GM21360 (cell line): ENCODE measurements around the gene PROCR.
"Not testable (repeated sequence)": the region's sequence is repeated elsewhere in the genome, so short reads cannot be mapped to it uniquely, and the experiment has no call there.

Experiments used
- ATAC-seq: cut with Tn5 transposase; IDR thresholded peaks from one replicate; pipeline ENCODE4 v1.9.1; 2021; ENCODE audit warnings: mild to moderate bottlenecking, moderate library complexity; ENCODE audit not compliant: unreplicated experiment

PROCR gene

DNA sequence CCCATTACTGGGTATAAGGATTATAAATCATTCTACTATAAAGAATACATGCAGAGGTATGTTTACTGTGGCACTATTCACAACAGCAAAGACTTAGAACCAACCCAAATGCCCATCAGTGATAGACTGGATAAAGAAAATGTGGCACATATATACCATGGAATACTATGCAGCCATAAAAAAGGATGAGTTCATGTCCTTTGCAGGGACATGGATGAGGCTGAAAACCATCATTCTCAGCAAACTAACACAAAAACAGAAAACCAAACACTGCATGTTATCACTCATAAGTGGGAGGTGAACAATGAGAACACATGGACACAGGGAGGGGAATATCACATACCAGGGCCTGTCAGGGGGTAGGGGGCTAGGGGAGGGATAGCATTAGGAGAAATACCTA is 7.3 kb upstream of the PROCR start:
- ATAC-seq, result not testable (repeated sequence)

DNA sequence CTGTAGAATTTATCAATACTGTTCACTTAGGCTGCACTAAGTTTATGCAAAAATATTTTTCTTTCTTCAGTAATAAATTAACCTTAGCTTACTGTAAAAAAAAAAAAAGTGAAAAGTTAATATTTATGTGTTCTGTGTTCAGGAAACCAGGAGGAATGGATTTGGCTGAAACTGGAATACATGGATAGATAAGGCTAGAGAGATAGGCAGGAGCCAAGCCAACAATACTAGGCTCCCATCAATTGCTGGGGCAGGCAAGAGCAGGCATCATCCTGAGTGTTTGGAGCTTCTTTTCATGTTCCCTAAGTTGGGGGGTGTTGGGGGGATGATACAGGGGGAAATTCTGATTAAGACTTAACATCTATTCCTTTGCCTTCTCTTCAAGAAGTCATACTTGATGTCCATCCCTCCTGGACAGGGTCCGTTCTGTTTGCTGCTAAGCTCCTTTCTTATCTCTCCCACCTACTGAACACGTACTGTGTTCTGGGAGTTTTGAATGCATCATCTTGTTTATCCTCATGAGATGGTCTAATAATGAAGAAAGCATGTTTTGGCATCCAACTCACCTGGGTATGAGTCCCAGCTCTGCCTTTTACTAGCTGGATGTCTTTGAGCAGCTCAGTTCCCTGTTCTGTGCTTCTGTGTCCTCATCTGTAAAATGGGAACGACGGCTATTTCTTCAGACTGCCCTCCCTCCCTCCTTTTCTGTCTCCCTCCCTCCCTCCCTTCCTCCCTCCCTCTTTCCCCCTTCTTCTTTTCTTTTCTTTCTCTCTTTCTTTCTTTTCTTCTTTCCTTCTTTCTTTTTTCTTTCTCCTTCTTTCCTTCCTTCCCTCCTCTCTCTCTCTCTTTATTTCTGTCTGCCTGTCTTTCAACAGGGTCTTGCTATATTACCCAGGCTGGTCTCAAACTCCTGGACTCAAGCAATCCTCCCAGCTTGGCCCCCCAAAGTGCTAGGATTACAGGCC is 6.4 kb upstream of the PROCR start:
- ATAC-seq, result no peak

DNA sequence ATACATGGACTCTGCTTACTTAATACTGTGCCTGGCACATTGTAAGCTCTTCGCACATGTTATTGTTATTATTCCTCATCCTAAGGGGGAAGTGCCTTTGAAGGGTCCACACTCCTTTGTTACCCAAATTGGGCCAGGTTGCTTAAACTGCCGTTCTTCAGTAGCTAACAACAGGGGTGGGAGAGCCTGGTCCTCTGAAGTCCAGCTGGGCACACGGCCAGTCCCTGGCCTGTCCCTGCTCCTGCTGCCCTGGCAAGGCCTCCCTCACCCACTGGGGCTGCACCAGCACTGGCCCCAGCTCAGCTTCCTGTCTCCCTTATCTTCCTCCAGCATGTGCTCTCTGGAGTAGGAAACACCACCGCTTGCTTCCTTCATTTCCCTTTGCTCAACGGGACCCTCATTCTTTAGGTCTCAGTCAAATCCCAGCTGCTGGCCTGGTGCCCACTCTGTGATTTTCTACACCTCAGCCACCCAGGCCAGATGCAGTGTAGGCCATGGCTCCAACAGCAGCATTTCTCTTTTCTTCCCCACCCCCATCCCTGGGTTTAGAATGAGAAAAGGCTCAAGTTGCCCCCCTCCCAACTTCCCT is 5.5 kb upstream of the PROCR start:
- no peak for ATAC-seq

DNA sequence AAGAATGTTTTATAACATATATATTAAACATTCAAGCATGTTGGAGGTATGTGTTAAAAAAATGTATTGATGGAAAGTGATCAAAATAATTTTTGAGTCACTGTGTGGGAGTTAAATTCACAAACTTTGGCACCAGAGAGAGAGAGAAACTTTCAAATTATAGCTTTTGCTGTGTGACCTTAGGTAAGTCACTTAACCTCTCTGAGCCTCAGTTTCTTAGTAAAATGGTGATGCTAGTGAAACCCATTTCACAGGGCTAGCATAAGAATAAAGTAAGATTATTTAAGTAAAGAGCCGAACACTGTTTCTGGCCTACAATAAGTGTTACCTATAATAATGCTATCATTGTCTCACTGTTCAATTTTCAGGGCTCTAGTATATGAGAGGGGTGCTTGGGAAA is 4.1 kb upstream of the PROCR start:
- ATAC-seq, result no peak

DNA sequence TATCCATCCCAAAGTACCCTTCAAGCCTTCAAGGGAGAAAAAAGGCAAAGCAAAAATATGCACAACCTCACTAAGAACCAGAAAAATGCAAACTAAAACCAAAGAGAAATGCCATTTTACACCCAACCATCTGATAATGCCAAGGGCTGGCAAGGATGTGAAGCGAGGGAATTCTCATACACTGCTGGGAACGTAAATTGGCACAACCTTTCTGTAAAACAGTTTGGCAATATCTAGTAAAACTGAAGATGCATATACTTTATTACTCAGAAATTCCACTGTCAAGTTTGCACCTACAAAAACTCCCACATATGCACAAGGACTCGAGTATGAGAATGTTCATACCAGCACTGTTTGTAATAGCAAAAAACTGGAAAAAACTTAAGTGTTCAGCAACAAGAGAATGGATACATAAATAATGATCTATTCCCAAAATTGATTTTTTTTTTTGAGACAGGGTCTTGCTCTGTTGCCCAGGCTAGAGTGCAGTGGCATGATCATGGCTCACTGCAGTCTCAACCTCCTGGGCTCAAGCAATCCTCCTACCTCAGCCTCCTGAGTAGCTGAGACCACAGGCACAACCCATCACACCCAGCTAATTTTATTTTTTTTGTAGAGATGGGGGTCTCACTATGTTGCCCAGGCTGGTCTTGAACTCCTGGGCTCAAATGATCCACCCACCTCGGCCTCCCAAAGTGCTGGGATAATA is 3.0 kb upstream of the PROCR start:
- not testable (repeated sequence) for ATAC-seq

DNA sequence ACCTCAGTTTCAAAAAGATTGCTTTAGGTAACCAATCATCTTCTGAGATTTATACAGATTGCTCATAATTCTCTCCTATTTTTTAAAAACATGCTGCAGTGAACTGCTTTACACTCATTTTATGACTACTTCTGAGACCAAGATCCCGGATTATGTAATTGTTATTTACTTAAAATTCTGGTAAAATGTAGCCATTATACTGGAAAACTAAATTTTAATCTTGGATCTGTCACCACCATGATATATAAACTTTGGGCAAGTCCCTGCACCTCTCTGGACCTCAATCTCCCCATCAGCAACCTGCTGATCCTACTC is 477 bp upstream of the PROCR start:
- no peak for ATAC-seq

DNA sequence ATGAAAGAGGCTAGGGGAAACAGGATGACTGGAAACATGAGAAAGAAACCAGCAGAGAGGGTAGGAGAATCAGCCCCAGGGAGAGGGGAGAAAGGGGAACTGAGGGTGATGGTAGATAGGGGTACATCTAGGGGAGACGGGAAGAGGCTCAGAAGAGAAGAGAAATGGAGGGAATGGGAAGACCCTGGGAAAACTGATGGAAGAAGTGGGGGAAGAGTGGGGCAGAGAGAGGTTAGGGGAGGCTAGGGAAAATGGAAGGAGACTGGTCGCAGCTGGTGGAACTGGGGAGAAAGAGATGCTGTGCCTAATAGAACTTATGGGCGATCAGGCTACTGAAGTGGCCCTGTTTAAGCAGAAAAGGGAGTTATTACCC is 548 bp downstream of the PROCR start:
- no peak for ATAC-seq

DNA sequence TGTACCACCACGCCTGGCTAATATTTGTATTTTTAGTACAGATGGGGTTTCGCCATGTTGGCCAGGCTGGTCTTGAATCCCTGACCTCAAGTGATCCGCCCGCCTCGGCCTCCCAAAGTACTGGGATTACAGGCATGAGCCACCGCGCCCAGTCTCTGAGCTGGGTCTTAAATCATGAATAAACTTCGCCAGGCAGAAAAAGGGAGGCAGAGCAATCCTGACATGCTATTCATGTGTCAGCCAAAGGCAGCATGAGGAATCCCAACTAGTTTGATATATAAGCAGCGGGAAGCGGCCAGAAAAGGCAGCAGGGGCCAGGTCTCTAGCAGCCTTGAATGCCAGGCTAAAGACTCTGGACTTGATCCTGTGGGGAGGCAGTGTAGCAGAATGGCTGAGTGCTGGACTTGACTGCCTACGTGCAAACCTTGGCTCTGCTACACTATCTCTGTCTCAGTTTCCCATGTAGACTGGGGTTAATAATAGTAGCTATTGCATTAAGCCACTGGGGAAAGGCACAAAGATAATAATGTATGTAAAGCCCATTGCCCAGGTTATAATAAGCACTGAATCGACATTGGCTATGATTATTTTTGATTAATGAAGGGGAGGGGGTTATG is 1.8 kb downstream of the PROCR start:
- ATAC-seq, result no peak

DNA sequence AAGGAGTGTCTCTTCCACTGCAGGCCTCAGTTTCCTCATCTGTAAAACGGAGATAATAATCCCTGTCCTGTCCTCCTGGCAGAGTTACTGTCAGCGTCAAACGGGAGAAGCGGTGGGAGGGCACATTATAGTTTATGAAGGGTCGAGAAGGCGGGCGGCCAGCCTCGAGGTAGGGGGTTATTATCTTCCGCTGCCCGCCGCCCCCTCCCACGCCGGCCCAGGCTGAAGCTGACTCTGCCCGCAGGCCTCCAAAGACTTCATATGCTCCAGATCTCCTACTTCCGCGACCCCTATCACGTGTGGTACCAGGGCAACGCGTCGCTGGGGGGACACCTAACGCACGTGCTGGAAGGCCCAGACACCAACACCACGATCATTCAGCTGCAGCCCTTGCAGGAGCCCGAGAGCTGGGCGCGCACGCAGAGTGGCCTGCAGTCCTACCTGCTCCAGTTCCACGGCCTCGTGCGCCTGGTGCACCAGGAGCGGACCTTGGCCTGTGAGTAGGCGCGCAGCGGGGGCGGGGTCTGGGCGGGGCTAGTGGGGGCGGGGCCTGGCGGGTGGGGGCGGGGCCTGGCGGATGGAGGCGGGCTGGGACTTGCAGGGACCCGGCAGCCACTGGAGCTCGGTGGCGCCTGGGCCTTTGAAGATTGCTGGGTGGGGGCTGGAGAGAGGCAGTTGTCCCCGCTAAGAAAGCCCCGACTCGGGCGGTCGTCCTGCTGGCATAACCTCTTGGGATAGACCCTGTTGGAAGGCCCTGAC is 2.8 kb downstream of the PROCR start:
- ATAC-seq, result no peak

DNA sequence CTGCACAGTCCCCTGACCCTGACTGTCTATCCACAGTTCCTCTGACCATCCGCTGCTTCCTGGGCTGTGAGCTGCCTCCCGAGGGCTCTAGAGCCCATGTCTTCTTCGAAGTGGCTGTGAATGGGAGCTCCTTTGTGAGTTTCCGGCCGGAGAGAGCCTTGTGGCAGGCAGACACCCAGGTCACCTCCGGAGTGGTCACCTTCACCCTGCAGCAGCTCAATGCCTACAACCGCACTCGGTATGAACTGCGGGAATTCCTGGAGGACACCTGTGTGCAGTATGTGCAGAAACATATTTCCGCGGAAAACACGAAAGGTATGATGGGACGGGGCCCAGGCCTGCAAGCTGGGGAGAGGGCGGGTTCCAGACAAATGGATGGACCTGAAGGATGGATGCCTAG is 4.3 kb downstream of the PROCR start:
- ATAC-seq, result no peak

DNA sequence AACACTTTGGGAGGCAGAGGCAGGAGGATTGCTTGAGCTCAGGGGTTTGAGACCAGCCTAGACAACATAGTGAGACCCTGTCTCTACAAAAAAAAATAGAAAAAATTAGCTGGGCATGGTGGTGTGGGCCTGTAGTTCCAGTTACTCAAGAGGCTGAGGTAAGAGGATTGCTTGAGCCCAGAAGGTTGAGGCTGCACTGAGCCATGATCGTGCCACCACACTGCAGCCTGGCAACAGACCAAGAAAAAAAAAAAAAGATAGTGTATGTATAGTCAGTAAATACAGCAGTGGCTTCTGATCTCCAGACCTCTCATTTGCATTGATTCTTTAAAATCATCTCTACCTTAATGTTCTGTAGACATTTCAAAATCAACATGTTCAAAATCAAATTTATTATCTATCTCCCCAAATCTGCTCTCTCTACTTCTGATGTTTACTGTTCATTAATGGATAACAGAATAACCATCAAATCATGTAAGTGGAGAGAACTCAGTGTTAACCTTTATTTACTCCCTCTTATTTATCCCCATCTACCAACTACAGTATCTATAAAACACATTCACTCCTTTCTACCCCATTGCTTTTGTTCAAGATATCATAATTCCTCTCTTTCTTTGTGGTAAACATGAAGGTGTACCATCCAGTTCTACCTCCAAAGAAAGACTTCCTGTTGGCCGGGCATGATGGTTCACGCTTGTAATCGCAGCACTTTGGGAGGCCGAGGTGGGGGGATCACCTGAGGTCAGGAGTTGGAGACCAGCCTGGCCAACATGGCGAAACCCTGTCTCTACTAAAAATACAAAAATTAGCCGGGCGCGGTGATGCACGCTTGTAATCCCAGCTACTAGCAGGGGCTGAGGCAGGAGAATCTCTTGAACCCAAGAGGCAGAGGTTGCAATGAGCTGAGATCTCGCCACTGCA is 7.7 kb downstream of the PROCR start:
- ATAC-seq, result no peak

DNA sequence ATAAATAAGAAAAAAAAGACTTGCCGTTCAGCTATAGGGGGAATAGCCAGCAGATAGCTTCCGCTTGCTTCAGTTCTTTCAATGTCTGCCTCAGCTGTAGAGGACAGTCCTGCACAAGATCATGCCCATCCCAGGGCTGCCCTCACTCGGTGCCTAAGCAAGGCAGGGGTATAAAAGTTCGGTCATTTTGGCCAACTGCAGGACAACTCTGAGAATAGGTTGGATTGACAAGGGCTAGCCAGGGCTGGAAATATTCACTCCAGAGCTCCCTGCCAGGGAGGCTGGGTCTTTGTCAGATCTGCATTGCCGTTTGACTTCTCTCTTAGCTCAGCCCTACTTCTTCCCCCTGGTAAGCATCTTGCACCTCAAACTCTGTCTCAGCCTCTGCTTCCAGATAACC is 8.4 kb downstream of the PROCR start:
- ATAC-seq, result no peak

DNA sequence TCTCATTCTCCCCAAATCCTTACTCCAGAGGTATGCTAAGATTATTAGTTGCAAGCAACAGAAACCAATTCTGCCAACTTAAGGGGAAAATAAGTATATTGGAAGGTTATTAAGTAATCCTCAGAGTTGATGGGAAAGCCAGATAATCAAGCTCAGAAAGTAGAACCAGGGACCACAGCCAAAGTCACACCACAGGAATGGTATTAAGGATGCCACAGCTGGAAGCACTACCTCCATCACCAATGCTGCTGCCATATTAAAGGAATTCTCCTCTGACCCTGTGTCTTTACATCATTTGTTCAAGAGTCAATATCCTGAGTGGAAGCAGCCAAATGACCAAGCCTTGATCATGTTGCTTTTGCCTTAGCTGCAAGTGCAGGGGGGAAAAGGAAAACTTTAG is 9.9 kb downstream of the PROCR start:
- no peak for ATAC-seq

DNA sequence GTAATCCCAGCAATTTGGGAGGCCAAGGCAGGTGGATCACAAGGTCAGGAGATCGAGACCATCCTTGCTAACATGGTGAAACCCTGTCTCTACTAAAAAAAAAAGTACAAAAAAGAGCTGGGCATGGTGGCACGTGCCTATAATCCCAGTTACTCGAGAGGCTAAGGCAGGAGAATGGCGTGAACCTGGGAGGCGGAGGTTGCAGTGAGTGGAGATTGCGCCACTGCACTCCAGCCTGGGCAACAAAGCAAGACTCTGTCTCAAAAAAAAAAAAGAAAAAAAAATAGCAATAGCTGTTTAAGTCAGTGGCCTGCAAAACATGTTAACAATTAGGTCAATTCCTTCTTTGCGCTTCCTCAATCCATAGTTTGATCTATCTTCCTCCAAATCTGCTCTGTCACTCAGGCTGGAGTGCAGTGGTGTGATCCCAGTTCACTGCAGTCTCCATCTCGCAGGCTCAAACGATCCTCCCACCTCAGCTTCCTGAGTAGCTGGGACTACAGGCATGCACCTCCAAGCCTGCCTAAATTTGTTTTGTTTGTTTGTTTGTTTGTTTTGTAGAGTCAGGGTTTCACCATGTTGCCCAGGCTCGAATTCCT is 14.9 kb downstream of the PROCR start:
- not testable (repeated sequence) for ATAC-seq

DNA sequence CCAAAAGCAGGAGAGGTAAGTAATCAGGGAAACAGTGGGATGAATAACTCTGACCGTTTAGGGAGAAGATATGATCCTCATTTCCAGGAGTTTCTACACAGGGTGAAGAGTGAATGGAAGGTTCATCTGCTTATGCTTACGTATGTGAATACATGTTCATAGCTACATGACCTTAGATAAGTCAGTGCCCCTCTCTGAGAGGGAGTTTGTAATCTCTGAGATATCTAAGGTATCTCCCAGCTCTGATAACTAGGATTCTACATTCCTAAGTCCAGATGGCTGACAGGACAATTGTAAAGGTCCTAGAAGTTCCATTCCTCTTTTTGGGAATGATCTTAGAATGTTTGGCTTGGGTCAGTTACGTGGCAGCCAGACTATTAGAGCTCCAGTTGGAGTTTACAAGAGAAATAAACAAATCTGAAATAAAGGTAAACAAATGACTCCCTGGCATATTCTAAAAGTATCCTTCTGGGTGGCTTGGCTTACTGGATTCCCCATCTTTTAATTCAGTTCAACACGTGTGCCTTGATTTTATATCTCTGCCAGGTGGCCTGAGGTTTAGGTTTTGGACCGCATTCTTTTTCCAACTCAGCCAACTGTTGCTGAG is 15.8 kb downstream of the PROCR start:
- no peak for ATAC-seq

DNA sequence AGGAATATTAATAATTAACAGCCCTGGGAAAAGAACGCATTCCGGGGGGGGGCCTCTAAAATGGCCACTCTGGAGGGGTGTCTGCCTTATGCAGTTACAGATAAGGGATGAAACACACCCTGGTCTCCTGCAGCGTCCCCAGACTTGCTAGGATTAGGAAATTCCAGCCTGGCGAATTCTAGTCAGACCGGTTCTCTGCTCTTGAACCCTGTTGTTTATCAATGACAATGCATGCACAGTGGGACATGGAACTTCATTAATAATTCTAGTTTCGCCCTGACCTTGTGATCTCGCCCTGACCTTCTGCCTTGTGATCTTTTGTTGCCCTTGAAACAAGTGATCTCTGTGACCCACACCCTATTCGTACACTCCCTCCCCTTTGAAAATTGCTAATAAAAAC is 17.4 kb downstream of the PROCR start:
- ATAC-seq, result not testable (repeated sequence)

DNA sequence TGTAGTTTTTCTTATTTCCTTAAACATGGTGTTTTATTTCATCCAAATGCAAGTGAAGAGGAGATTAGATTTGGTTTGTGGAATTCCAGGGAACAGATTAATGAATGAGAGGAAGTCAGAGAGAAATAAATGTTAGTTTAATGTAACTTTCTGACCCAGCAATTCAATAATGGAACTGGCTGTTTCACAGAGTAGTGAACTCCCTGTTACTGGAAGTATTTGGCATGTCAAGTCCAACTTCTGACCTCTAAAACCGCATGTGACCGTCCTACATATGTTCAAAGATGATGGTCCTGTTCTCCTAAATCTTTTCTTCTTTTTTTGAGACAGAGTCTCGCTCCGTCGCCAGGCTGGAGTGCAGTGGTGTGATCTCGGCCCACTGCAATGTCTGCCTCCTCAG is 18.7 kb downstream of the PROCR start:
- ATAC-seq, result no peak

DNA sequence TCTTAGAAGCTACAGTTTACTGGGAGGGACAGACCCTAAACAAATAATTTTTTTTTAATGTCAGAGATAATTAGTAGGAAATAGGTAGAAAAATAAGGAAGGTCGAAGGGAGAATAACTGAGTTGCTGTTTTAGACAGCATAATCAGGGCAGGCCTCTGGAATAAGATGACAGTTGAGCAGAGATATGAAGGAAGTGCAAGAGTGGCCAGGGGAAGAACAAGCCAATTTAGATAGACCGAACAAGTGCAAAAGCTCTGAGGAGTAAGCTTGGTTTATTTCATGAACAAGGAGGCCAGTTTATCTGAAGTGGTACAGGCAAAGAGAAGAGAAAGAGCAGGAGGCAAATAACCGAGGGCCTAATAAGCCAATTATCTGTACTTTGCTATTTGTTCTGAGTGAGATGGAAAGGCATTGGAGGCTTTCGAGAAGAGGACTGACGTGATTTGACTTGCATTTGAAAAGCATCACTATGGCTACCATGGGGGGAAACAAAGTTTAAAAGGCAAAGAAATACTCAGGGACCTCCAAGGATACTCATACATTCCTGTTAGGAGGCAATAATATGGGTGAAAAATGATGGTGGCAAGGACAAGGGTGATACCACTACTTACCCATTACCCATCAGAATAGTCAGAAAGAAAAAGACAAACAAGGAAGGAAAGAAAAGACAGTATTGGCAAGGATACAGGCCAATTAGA is 19.7 kb downstream of the PROCR start:
- ATAC-seq, result no peak
